ENCODE measurements around the gene SERINC2. TPM values are rescaled to one million over a fixed set of nuclear protein-coding genes. Genes with fewer than 3 reads are reported as not detected.

Gene SERINC2
- total RNA-seq, 1 donor from 2014 or later: 45.8 TPM

GRCh38 chr1:31420716-31421115 lies 7.7 kb downstream of the SERINC2 start:
- no peak for DNase-seq (ENCODE audit: low read depth)
- TF ChIP-seq, protein P1, sequence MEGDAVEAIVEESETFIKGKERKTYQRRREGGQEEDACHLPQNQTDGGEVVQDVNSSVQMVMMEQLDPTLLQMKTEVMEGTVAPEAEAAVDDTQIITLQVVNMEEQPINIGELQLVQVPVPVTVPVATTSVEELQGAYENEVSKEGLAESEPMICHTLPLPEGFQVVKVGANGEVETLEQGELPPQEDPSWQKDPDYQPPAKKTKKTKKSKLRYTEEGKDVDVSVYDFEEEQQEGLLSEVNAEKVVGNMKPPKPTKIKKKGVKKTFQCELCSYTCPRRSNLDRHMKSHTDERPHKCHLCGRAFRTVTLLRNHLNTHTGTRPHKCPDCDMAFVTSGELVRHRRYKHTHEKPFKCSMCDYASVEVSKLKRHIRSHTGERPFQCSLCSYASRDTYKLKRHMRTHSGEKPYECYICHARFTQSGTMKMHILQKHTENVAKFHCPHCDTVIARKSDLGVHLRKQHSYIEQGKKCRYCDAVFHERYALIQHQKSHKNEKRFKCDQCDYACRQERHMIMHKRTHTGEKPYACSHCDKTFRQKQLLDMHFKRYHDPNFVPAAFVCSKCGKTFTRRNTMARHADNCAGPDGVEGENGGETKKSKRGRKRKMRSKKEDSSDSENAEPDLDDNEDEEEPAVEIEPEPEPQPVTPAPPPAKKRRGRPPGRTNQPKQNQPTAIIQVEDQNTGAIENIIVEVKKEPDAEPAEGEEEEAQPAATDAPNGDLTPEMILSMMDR (conservative IDR thresholded peaks at IDR 0.05; ENCODE audit: low read depth, low read length): no peak
- no peak overlapping the region for H3K4me3 ChIP-seq (ENCODE audit: low read depth, low read length)

- H3K4me3 ChIP-seq (ENCODE audit: low read depth, low read length): no peak overlapping the region
- DNase-seq (ENCODE audit: low read depth): no peak
- TF ChIP-seq, protein P1 (conservative IDR thresholded peaks at IDR 0.05; ENCODE audit: low read depth, low read length): peak; percentile 56
These were observed 8.5 kb downstream of the SERINC2 start for GRCh38 chr1:31421371-31422040.

GRCh38 chr1:31422505-31423319 lies 9.7 kb downstream of the SERINC2 start:
- peak; percentile 68 for DNase-seq (ENCODE audit: low read depth)
- TF ChIP-seq, protein P1 (conservative IDR thresholded peaks at IDR 0.05; ENCODE audit: low read depth, low read length): peak; percentile 99
- no peak overlapping the region for H3K4me3 ChIP-seq (ENCODE audit: low read depth, low read length)

DNA sequence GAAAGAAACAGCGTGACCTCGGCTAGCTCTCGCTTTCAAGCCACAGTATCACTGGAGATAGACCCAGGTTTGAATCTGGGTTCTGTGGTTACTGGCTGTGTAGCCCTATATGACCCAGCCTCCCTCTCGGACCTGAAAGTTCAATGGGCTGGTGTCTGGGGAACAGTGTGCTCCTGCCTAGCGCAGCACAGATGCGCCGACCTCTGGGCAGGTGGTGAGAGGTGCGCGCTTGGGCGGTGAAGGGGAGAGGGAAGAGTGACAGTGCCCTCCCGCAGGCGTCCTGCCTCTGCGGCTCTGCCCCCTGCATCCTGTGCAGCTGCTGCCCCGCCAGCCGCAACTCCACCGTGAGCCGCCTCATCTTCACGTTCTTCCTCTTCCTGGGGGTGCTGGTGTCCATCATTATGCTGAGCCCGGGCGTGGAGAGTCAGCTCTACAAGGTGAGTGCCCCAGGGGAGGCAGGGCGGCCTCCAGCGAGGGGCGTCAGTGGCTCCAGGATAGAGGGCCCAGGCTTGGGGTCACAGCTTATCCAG lies 10.5 kb downstream of the SERINC2 start:
- TF ChIP-seq, protein P1 (conservative IDR thresholded peaks at IDR 0.05; ENCODE audit: low read depth, low read length): no peak
- DNase-seq (ENCODE audit: low read depth): no peak
- H3K4me3 ChIP-seq (ENCODE audit: low read depth, low read length): no peak overlapping the region

- TF ChIP-seq, protein P1 (conservative IDR thresholded peaks at IDR 0.05; ENCODE audit: low read depth, low read length): no peak
- no peak for DNase-seq (ENCODE audit: low read depth)
These were observed 11.6 kb downstream of the SERINC2 start for GRCh38 chr1:31424568-31424967.

GRCh38 chr1:31425301-31426081 lies 12.5 kb downstream of the SERINC2 start:
- TF ChIP-seq, protein P1 (conservative IDR thresholded peaks at IDR 0.05; ENCODE audit: low read depth, low read length): no peak
- H3K4me3 ChIP-seq (ENCODE audit: low read depth, low read length): no peak overlapping the region
- DNase-seq (ENCODE audit: low read depth): no peak

More at GRCh38 chr1:31424568-31424967, 11.6 kb downstream of the SERINC2 start:
- H3K4me3 ChIP-seq (ENCODE audit: low read depth, low read length): no peak overlapping the region

Measured in epithelial cell of proximal tubule (primary cell).